Measurements from ENCODE around the gene GORAB. TPM values are rescaled to one million over a fixed set of nuclear protein-coding genes. Genes with fewer than 3 reads are reported as not detected.
A peak's percentile ranks its signal among the peaks of the same experiment; 100 is the strongest.

The GORAB gene
- polyA plus RNA-seq, 1 experiment, result 7.6 TPM

GRCh38 chr1:170545476-170545875, 13.5 kb downstream of the GORAB start:
- no peaks in the 10 kb centered on the region for H3K27me3 ChIP-seq (ENCODE audit: control insufficient read depth, insufficient read depth, low read length)
- peaks cover 5% of the 10 kb centered on the region for H3K36me3 ChIP-seq (ENCODE audit: control insufficient read depth, insufficient read depth, low read length)
- ChIA-PET POLR2A (no interaction called here), CTCF (no interaction called here)
- no peak overlapping the region for H3K4me3 ChIP-seq (ENCODE audit: low read depth, low read length)
- DNase-seq (ENCODE audit: low read depth), result peak; percentile 92
- TF ChIP-seq, protein P1, sequence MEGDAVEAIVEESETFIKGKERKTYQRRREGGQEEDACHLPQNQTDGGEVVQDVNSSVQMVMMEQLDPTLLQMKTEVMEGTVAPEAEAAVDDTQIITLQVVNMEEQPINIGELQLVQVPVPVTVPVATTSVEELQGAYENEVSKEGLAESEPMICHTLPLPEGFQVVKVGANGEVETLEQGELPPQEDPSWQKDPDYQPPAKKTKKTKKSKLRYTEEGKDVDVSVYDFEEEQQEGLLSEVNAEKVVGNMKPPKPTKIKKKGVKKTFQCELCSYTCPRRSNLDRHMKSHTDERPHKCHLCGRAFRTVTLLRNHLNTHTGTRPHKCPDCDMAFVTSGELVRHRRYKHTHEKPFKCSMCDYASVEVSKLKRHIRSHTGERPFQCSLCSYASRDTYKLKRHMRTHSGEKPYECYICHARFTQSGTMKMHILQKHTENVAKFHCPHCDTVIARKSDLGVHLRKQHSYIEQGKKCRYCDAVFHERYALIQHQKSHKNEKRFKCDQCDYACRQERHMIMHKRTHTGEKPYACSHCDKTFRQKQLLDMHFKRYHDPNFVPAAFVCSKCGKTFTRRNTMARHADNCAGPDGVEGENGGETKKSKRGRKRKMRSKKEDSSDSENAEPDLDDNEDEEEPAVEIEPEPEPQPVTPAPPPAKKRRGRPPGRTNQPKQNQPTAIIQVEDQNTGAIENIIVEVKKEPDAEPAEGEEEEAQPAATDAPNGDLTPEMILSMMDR (IDR thresholded peaks at IDR 0.05; ENCODE audit: insufficient read depth, low read depth, low read length), result no peak

DNA sequence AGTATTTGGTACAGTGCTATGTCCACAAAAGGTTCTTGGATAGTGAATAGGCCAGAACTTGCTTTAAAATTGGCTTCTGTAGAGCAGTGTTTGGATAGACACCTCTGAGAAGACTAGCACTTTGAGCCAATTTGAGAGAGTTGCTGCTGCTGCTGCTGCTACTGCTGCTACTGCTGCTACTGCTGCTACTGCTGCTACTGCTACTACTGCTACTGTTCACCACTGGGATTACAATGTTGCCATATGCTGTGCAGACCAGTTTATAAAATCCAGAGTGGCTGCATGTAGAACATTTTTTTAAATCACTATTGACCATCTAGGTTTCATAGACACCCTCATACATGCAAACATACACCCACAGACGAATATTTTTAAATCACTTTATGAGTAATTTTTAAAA, 15.3 kb downstream of the GORAB start:
- DNase-seq (ENCODE audit: low read depth), result no peak
- H3K36me3 ChIP-seq (ENCODE audit: control insufficient read depth, insufficient read depth, low read length), result peaks cover 6% of the 10 kb centered on the region
- no peaks in the 10 kb centered on the region for H3K27me3 ChIP-seq (ENCODE audit: control insufficient read depth, insufficient read depth, low read length)
- TF ChIP-seq, protein P1 (IDR thresholded peaks at IDR 0.05; ENCODE audit: insufficient read depth, low read depth, low read length), result no peak
- ChIA-PET POLR2A (no interaction called here), CTCF (no interaction called here)
- no peak overlapping the region for H3K4me3 ChIP-seq (ENCODE audit: low read depth, low read length)

DNA sequence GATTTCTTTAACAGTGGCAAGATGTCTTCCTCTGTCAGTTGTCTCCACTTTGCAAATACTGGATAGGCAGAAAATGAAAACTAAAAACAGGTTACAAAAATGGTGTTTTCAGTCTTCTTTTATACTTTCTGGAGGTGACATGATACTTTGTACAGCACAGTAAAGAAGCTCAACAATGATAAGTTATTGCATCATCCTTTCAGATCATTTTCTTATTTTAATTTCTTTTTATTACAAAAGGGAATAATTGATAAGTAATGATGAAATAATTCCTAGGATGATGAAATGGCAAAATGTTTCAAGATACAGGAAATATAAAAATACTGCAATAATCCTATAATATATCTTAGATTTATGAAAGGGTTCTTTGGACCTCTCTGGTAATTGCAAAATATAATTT, 16.5 kb downstream of the GORAB start:
- CTCF ChIA-PET, result no interaction called here

GRCh38 chr1:170555370-170555769, 23.4 kb downstream of the GORAB start:
- no peak for DNase-seq (ENCODE audit: low read depth)
- H3K36me3 ChIP-seq (ENCODE audit: control insufficient read depth, insufficient read depth, low read length), result peaks cover 4% of the 10 kb centered on the region; the same call in 1 of the 2 replicates
- no peak overlapping the region for H3K4me3 ChIP-seq (ENCODE audit: low read depth, low read length)
- TF ChIP-seq, protein P1 (IDR thresholded peaks at IDR 0.05; ENCODE audit: insufficient read depth, low read depth, low read length), result no peak
- POLR2A ChIA-PET, result interaction anchor here (0.6 kb wide), 1 partner anchor 108 kb away, joined by 3 read pairs; the partner anchor contains the start of gene PRRX1
- H3K27me3 ChIP-seq (ENCODE audit: control insufficient read depth, insufficient read depth, low read length), result no peaks in the 10 kb centered on the region
- CTCF ChIA-PET, result interaction anchor here (0.7 to 1.1 kb wide), 3 partner anchors 36 to 645 kb away, joined by 3 read pairs; no protein-coding TSS in a partner anchor

More for the DNA sequence above, 16.5 kb downstream of the GORAB start:
- TF ChIP-seq, protein P1 (IDR thresholded peaks at IDR 0.05; ENCODE audit: insufficient read depth, low read depth, low read length), result no peak
- DNase-seq (ENCODE audit: low read depth), result no peak
- no peak overlapping the region for H3K4me3 ChIP-seq (ENCODE audit: low read depth, low read length)
- peaks cover 6% of the 10 kb centered on the region for H3K36me3 ChIP-seq (ENCODE audit: control insufficient read depth, insufficient read depth, low read length)
- H3K27me3 ChIP-seq (ENCODE audit: control insufficient read depth, insufficient read depth, low read length), result no peaks in the 10 kb centered on the region
- POLR2A ChIA-PET, result no interaction called here

- TF ChIP-seq, protein P1 (IDR thresholded peaks at IDR 0.05; ENCODE audit: insufficient read depth, low read depth, low read length), result no peak
- DNase-seq (ENCODE audit: low read depth), result no peak
- ChIA-PET CTCF (interaction anchor here (1.0 kb wide), 1 partner anchor 133 kb away, joined by 4 read pairs; no protein-coding TSS in a partner anchor), POLR2A (no interaction called here)
- no peak overlapping the region for H3K4me3 ChIP-seq (ENCODE audit: low read depth, low read length)
- H3K36me3 ChIP-seq (ENCODE audit: control insufficient read depth, insufficient read depth, low read length), result peaks cover 4% of the 10 kb centered on the region; the same call in 1 of the 2 replicates
- H3K27me3 ChIP-seq (ENCODE audit: control insufficient read depth, insufficient read depth, low read length), result no peaks in the 10 kb centered on the region
These were observed 25.0 kb downstream of the GORAB start for GRCh38 chr1:170556917-170557316.

Measured in BJ (cell line).